NB4 (cell line): ENCODE results near the gene SGMS1.

ENCODE experiments used
- DNase-seq: peaks from one replicate; pipeline ENCODE4 v3.0.0; 2010; ENCODE audit warnings: low read depth
- H3K4me3 ChIP-seq: one replicate; pipeline ENCODE4 v1.5.1; 2011; ENCODE audit warnings: mild to moderate bottlenecking, low read depth, low read length, moderate library complexity
- CTCF ChIP-seq: IDR thresholded peaks from one replicate; pipeline ENCODE4 v1.5.1; 2012; ENCODE audit warnings: low read depth, low read length
- MAX ChIP-seq: IDR thresholded peaks from 2 replicates; pipeline ENCODE4 v1.6.1; 2011; ENCODE audit warnings: low read depth, low read length
- MYC ChIP-seq: IDR thresholded peaks from 2 replicates; pipeline ENCODE4 v1.6.1; 2011; ENCODE audit warnings: low read depth, low read length
- POLR2A ChIP-seq: IDR thresholded peaks from 2 replicates; pipeline ENCODE4 v1.6.1; 2011; ENCODE audit warnings: mild to moderate bottlenecking; ENCODE audit not compliant: insufficient read length; ENCODE audit errors: extremely low read depth

SGMS1 gene

GRCh38 chr10:50419091-50419490, 204.7 kb downstream of the SGMS1 start:
- no peak overlapping the region for H3K4me3 ChIP-seq
- DNase-seq = no peak
- no peak for TF ChIP-seq POLR2A
- TF ChIP-seq CTCF = no peak
- TF ChIP-seq MYC = no peak
- TF ChIP-seq MAX = no peak

GRCh38 chr10:50417886-50418830, 205.6 kb downstream of the SGMS1 start:
- H3K4me3 ChIP-seq = peak overlapping the region; percentile 51
- no peak for TF ChIP-seq MYC
- no peak for TF ChIP-seq MAX
- no peak for TF ChIP-seq POLR2A
- no peak for TF ChIP-seq CTCF
- DNase-seq = peak; percentile 82

DNA sequence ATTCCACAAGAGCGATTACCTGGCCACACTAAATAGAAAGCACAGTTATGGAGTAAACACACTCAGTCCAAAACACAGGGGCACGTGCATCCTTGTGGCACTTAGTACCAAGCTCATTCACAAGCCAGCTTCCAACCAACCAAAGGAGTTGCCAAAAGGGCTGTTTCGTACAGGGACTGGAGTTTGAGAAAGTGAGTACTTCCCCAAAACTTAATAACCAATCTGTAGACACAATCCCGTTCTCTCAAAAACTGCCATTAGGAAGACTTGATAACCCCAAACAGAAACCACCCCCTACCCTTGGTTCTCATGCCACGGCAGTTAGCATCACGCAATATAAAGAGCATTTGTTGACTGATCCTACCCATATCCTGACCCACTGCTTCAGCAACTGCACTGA, 206.3 kb downstream of the SGMS1 start:
- H3K4me3 ChIP-seq = peak overlapping the region; percentile 51
- no peak for TF ChIP-seq MAX
- no peak for TF ChIP-seq CTCF
- TF ChIP-seq POLR2A = no peak
- TF ChIP-seq MYC = no peak
- peak; percentile 30 for DNase-seq

DNA sequence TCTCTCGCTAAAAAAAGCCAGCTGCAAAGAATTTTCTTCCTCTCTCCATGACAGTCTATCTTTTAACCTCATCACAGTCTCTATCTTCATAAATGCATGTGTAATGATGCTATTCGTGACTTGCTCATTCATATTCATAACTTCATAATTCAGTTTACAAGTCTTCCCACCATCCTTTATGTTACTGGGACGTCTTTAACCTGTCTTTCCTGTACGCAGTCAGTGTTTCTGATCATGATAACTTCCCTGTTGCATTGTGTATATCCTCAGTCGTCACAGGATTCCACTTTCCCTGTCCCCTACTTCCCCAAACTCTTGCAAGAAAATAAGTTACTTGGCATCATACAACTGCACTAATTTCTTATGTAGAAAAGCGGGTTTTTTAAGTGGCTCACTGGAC, 206.9 kb downstream of the SGMS1 start:
- no peak for DNase-seq
- H3K4me3 ChIP-seq = no peak overlapping the region
- no peak for TF ChIP-seq CTCF
- no peak for TF ChIP-seq MYC

DNA sequence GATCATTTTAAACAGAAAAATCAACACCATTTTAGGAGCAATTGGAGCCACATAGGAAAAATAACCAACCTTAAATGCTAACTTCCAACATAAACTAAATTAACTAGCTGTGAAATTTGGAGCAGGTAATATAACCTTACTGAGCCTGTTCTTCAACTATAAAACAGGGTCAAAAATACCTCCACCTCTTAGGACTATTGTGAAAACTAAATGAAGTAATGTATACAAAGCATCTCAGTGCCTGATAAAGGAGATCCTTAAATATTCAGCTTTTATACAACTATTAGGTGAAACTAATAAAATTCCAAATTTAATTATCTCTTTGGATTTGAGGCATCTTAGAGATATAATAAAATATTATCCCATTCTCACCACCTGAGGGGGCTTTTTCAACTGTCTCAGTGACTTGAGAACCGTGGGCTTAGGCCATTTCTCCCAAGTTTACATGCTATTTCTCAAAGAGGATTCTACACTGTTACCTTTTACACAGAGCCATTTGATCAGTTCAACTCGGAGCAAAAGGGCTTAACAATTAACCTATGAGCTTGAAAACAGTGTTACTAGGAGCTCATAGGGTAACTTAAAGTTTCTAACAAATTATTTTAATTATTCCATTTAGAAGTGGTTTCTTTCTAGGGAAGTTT, 207.5 kb downstream of the SGMS1 start:
- H3K4me3 ChIP-seq = no peak overlapping the region
- peak; percentile 14 for DNase-seq
- TF ChIP-seq MYC (no peak), POLR2A (no peak)

DNA sequence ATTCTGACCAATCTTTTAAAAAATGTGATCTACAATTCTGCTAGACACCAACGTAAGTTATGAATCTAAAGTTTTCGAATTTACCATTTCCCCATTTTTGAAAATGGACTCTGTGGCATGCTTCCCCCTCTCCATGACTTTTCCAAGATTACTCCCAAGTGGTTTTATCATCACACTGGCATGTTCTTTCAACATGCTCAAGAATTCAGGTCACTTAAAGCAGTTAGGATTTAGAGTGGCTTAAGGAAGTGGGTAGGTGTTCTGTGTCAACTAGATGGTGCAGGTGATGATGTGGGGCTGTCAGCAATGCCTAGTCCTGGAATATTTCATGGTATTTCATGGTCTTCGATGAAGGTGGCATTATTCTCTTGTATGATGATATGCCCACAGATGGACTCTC, 208.5 kb downstream of the SGMS1 start:
- DNase-seq = no peak
- no peak overlapping the region for H3K4me3 ChIP-seq
- TF ChIP-seq MAX (no peak), CTCF (no peak), MYC (no peak), POLR2A (no peak)
